Cardiac ventricle fibroblast (primary cell): Measurements from ENCODE around the gene MCMBP. TPM values are rescaled to one million over a fixed set of nuclear protein-coding genes. Genes with fewer than 3 reads are reported as not detected.

Experiments used
- total RNA-seq: library from RNA; depleted of rRNA; stranded (reverse); fragments of >200 nt; gene quantifications from 2 replicates; pipeline ENCODE4 v1.2.3, GENCODE V29; 2015

Gene MCMBP, protein sequence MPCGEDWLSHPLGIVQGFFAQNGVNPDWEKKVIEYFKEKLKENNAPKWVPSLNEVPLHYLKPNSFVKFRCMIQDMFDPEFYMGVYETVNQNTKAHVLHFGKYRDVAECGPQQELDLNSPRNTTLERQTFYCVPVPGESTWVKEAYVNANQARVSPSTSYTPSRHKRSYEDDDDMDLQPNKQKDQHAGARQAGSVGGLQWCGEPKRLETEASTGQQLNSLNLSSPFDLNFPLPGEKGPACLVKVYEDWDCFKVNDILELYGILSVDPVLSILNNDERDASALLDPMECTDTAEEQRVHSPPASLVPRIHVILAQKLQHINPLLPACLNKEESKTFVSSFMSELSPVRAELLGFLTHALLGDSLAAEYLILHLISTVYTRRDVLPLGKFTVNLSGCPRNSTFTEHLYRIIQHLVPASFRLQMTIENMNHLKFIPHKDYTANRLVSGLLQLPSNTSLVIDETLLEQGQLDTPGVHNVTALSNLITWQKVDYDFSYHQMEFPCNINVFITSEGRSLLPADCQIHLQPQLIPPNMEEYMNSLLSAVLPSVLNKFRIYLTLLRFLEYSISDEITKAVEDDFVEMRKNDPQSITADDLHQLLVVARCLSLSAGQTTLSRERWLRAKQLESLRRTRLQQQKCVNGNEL
- total RNA-seq, result 27.8 and 32.1 TPM in 2 replicates

DNA sequence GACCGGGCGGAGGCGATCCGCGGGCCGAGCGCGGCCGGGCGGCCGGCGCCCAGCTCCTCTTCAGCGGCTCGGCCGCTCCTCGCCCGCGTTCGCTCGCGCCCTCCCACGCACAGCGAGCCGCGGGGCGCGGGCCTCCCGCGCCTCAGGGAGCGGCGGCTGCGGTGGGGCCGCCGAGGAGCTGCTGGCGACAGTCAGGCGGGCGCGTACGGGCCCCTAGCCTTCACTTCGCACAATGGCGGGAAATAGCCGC, at the start of gene MCMBP:
Gene MCMBP (minus strand): TSS at position 234 of the 250 bp plus-strand sequence. CDS start 259 bp downstream, outside the sequence.

GRCh38 chr10:119892188-119893065, 19.8 kb upstream of the MCMBP start, which contains the start of gene SEC23IP:
SEC23IP (plus strand) TSS chr10:119892730; CDS start chr10:119892783, 53 bp downstream.

Other genes starting within 250 kb of the MCMBP start
- gene BAG3, start 221.5 kb downstream of the MCMBP start, total RNA-seq, result 50.5 and 53.5 TPM in 2 replicates
- gene INPP5F, start 146.8 kb downstream of the MCMBP start, total RNA-seq, result 7.4 and 9.2 TPM in 2 replicates
- 24.3 and 29.4 TPM in 2 replicates for gene SEC23IP, start 19.9 kb upstream of the MCMBP start, total RNA-seq